ENCODE measurements around the gene TFB1M.
A peak's percentile ranks its signal among the peaks of the same experiment; 100 is the strongest.
"Not testable (repeated sequence)": the region's sequence is repeated elsewhere in the genome, so short reads cannot be mapped to it uniquely, and the experiment has no call there.

Gene TFB1M

GRCh38 chr6:155271145-155271544 lies 43.1 kb downstream of the TFB1M start:
- H3K27ac ChIP-seq (ENCODE audit: low read length), result no peak overlapping the region
- H3K4me3 ChIP-seq (ENCODE audit: low read length), result no peak overlapping the region
- no peaks in the 10 kb centered on the region for H3K27me3 ChIP-seq (ENCODE audit: control insufficient read depth, insufficient read depth, low read length)
- no peak overlapping the region for H3K9ac ChIP-seq (ENCODE audit: low read length)
- peaks cover 4% of the 10 kb centered on the region for H3K36me3 ChIP-seq (ENCODE audit: control insufficient read depth, low read depth, low read length)
- H3K4me1 ChIP-seq (ENCODE audit: control insufficient read depth, low read depth, low read length), result peaks cover 20% of the 10 kb centered on the region
- H3K9me3 ChIP-seq (ENCODE audit: control insufficient read depth, low read depth, low read length), result no peaks in the 10 kb centered on the region

- Histone ChIP-seq H3K27ac (ENCODE audit: low read length) (no peak overlapping the region), H3K9ac (ENCODE audit: low read length) (no peak overlapping the region), H3K9me3 (ENCODE audit: control insufficient read depth, low read depth, low read length) (no peaks in the 10 kb centered on the region), H3K4me1 (ENCODE audit: control insufficient read depth, low read depth, low read length) (peaks cover 20% of the 10 kb centered on the region), H3K27me3 (ENCODE audit: control insufficient read depth, insufficient read depth, low read length) (no peaks in the 10 kb centered on the region), H3K4me3 (ENCODE audit: low read length) (no peak overlapping the region), H3K36me3 (ENCODE audit: control insufficient read depth, low read depth, low read length) (peaks cover 4% of the 10 kb centered on the region)
These were observed 43.7 kb downstream of the TFB1M start for GRCh38 chr6:155270561-155271091.

- no peak overlapping the region for H3K27ac ChIP-seq (ENCODE audit: low read length)
- H3K4me3 ChIP-seq (ENCODE audit: low read length), result no peak overlapping the region
- H3K27me3 ChIP-seq (ENCODE audit: control insufficient read depth, insufficient read depth, low read length), result no peaks in the 10 kb centered on the region
- no peak overlapping the region for H3K9ac ChIP-seq (ENCODE audit: low read length)
- H3K36me3 ChIP-seq (ENCODE audit: control insufficient read depth, low read depth, low read length), result peaks cover 5% of the 10 kb centered on the region
- peaks cover 26% of the 10 kb centered on the region for H3K4me1 ChIP-seq (ENCODE audit: control insufficient read depth, low read depth, low read length)
- no peaks in the 10 kb centered on the region for H3K9me3 ChIP-seq (ENCODE audit: control insufficient read depth, low read depth, low read length)
These were observed 44.5 kb downstream of the TFB1M start for GRCh38 chr6:155269765-155270164.

GRCh38 chr6:155268088-155268867 lies 46.0 kb downstream of the TFB1M start:
- not testable (repeated sequence) for H3K27ac ChIP-seq (ENCODE audit: low read length); H3K9ac ChIP-seq (ENCODE audit: low read length); H3K4me3 ChIP-seq (ENCODE audit: low read length); H3K36me3 ChIP-seq (ENCODE audit: control insufficient read depth, low read depth, low read length); H3K9me3 ChIP-seq (ENCODE audit: control insufficient read depth, low read depth, low read length); H3K27me3 ChIP-seq (ENCODE audit: control insufficient read depth, insufficient read depth, low read length)
- peaks cover 19% of the 10 kb centered on the region for H3K4me1 ChIP-seq (ENCODE audit: control insufficient read depth, low read depth, low read length)

GRCh38 chr6:155267411-155267810 lies 46.9 kb downstream of the TFB1M start:
- H3K4me1 ChIP-seq (ENCODE audit: control insufficient read depth, low read depth, low read length), result peaks cover 11% of the 10 kb centered on the region

GRCh38 chr6:155265843-155266535 lies 48.3 kb downstream of the TFB1M start:
- H3K36me3 ChIP-seq (ENCODE audit: control insufficient read depth, low read depth, low read length), result peaks cover 9% of the 10 kb centered on the region
- no peak overlapping the region for H3K9ac ChIP-seq (ENCODE audit: low read length)
- H3K27me3 ChIP-seq (ENCODE audit: control insufficient read depth, insufficient read depth, low read length), result no peaks in the 10 kb centered on the region
- no peak overlapping the region for H3K27ac ChIP-seq (ENCODE audit: low read length)
- H3K4me3 ChIP-seq (ENCODE audit: low read length), result no peak overlapping the region
- H3K9me3 ChIP-seq (ENCODE audit: control insufficient read depth, low read depth, low read length), result no peaks in the 10 kb centered on the region
- H3K4me1 ChIP-seq (ENCODE audit: control insufficient read depth, low read depth, low read length), result peaks cover 25% of the 10 kb centered on the region

More at GRCh38 chr6:155267411-155267810, 46.9 kb downstream of the TFB1M start:
- Histone ChIP-seq H3K27ac (ENCODE audit: low read length) (no peak overlapping the region), H3K9me3 (ENCODE audit: control insufficient read depth, low read depth, low read length) (no peaks in the 10 kb centered on the region), H3K9ac (ENCODE audit: low read length) (no peak overlapping the region), H3K4me3 (ENCODE audit: low read length) (no peak overlapping the region), H3K27me3 (ENCODE audit: control insufficient read depth, insufficient read depth, low read length) (no peaks in the 10 kb centered on the region), H3K36me3 (ENCODE audit: control insufficient read depth, low read depth, low read length) (peaks cover 9% of the 10 kb centered on the region)

- H3K4me3 ChIP-seq (ENCODE audit: low read length), result no peak overlapping the region
- no peak overlapping the region for H3K27ac ChIP-seq (ENCODE audit: low read length)
- no peaks in the 10 kb centered on the region for H3K27me3 ChIP-seq (ENCODE audit: control insufficient read depth, insufficient read depth, low read length)
- no peak overlapping the region for H3K9ac ChIP-seq (ENCODE audit: low read length)
- H3K4me1 ChIP-seq (ENCODE audit: control insufficient read depth, low read depth, low read length), result peaks cover 25% of the 10 kb centered on the region
- no peaks in the 10 kb centered on the region for H3K9me3 ChIP-seq (ENCODE audit: control insufficient read depth, low read depth, low read length)
- peaks cover 19% of the 10 kb centered on the region for H3K36me3 ChIP-seq (ENCODE audit: control insufficient read depth, low read depth, low read length)
These were observed 49.5 kb downstream of the TFB1M start for GRCh38 chr6:155264693-155265320.

GRCh38 chr6:155263373-155264063 lies 50.8 kb downstream of the TFB1M start, which contains the start of gene CLDN20:
Gene CLDN20 (plus strand): TSS chr6:155264013. CDS start chr6:155275720, 11,707 bp downstream.
- no peaks in the 10 kb centered on the region for H3K9me3 ChIP-seq (ENCODE audit: control insufficient read depth, low read depth, low read length)
- peaks cover 22% of the 10 kb centered on the region for H3K4me1 ChIP-seq (ENCODE audit: control insufficient read depth, low read depth, low read length)
- no peak within 1 kb of the TSS for H3K9ac ChIP-seq (ENCODE audit: low read length)
- peaks cover 29% of the 10 kb centered on the region for H3K36me3 ChIP-seq (ENCODE audit: control insufficient read depth, low read depth, low read length)
- H3K27ac ChIP-seq (ENCODE audit: low read length), result no peak within 1 kb of the TSS
- no peak within 1 kb of the TSS for H3K4me3 ChIP-seq (ENCODE audit: low read length)
- H3K27me3 ChIP-seq (ENCODE audit: control insufficient read depth, insufficient read depth, low read length), result no peaks in the 10 kb centered on the region

GRCh38 chr6:155262655-155263054 lies 51.6 kb downstream of the TFB1M start:
- no peak overlapping the region for H3K4me3 ChIP-seq (ENCODE audit: low read length)
- peaks cover 36% of the 10 kb centered on the region for H3K36me3 ChIP-seq (ENCODE audit: control insufficient read depth, low read depth, low read length)
- H3K27ac ChIP-seq (ENCODE audit: low read length), result no peak overlapping the region
- no peaks in the 10 kb centered on the region for H3K9me3 ChIP-seq (ENCODE audit: control insufficient read depth, low read depth, low read length)
- H3K9ac ChIP-seq (ENCODE audit: low read length), result no peak overlapping the region
- no peaks in the 10 kb centered on the region for H3K27me3 ChIP-seq (ENCODE audit: control insufficient read depth, insufficient read depth, low read length)
- H3K4me1 ChIP-seq (ENCODE audit: control insufficient read depth, low read depth, low read length), result peaks cover 22% of the 10 kb centered on the region

- no peaks in the 10 kb centered on the region for H3K27me3 ChIP-seq (ENCODE audit: control insufficient read depth, insufficient read depth, low read length)
- peak overlapping the region; percentile 22 for H3K27ac ChIP-seq (ENCODE audit: low read length)
- H3K9me3 ChIP-seq (ENCODE audit: control insufficient read depth, low read depth, low read length), result no peaks in the 10 kb centered on the region
- peaks cover 45% of the 10 kb centered on the region for H3K36me3 ChIP-seq (ENCODE audit: control insufficient read depth, low read depth, low read length)
- peaks cover 22% of the 10 kb centered on the region for H3K4me1 ChIP-seq (ENCODE audit: control insufficient read depth, low read depth, low read length)
- H3K9ac ChIP-seq (ENCODE audit: low read length), result no peak overlapping the region
- no peak overlapping the region for H3K4me3 ChIP-seq (ENCODE audit: low read length)
These were observed 53.0 kb downstream of the TFB1M start for GRCh38 chr6:155261111-155261900.
